ENCODE results near the gene CYFIP1.

Gene CYFIP1

DNA sequence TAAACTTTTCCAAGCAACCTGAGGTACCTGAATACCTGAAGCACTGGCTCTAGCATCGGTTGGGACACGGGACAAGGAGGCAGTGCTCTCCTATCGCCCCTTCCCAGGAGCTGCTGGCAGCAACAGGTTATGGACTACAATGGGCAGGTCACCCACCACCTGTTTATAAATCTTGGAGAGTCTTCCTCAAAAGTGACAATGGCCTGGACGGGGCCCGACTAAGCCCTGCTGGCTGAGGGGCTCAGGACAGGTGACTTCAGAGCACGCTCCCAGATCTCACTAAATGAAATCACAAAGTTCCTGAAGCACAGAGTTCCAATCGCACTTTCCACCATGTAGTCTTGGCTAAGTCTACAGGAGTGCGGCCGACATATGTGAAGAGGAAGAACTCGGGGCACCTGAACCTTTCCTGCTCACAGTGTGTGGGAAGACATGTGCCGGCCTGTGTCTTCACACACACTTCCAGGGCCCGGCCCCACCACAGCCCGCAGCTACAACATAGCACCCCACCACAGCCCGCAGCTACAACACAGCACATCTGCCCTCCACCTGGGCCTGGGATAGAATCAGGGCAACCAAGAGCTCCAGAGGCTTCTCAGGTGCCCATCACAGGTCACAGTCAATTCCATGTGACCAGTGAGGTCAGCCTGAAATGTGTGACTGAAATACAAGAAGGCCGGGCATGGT lies 12.9 kb downstream of the CYFIP1 start:
- DNase-seq: no peak

DNA sequence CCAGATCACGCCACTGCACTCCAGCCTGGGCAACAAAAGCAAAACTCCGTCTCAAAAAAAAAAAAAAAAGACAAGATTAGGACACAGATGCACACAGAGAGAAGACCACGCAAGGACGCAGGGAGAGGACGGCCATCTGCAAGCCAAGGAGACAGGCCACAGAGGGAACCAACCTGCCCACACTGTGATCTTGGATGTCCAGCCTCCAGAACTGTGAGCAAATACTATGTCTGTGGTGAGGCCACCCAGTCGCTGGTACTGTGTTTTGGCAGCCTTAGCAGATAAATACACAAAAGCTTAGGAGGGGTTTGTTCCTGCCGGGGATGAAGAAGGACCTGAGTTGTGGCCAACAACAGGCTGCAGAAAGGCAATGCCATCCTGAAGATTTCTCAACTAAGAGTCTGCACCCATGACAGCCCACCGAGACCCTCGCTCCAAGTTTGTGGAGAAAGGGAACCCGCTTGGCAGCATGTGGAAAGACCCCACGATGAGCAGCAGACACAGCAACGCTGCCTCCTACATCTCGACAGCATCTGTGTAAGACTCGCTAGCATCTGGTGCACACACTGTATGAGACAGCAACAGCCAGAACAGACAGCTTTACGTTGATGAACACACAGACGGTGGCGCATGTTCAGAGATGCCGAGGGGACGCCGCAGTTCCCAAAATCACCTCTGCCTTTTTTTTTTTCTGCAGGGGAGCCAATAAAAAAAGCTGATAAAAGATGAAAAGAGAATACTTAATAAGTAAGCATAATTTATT lies 13.7 kb downstream of the CYFIP1 start:
- DNase-seq: no peak

DNA sequence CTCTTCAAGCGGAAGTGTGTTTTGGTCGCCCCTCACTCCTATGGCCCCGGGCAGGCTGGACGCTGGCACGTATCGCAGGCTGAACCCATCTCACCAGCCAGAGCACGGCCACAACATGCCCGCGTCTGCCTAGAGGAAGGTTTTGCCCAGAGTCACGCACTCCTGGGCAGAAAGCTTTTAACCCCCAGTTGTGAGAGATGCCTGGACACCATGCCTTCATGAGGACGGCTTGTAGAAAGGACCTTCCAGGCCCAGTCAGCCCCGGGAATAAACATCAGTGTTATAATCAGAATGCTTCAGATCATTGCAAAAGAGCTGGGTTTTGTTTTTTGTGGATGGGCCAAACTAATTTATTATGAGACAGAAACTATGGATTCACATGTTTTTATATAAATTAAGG lies 16.5 kb downstream of the CYFIP1 start:
- DNase-seq: no peak

DNA sequence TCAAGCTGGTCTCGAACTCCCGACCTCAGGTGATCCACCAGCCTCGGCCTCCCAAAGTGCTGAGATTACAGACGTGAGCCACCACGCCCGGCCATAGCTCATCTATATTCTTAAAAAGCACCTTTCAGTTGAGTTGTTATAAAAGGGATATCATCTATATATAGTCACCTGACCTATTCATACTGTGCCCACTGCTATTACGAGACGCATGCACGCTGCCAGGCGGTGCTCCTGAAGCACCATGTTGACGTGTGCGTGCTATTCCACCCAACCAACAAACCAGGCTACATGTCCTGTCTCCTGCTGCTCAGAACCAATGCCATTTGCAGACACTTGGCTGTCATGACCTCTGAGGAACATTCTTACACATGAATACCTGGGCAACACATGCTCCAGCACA lies 17.6 kb downstream of the CYFIP1 start:
- no peak for DNase-seq

DNA sequence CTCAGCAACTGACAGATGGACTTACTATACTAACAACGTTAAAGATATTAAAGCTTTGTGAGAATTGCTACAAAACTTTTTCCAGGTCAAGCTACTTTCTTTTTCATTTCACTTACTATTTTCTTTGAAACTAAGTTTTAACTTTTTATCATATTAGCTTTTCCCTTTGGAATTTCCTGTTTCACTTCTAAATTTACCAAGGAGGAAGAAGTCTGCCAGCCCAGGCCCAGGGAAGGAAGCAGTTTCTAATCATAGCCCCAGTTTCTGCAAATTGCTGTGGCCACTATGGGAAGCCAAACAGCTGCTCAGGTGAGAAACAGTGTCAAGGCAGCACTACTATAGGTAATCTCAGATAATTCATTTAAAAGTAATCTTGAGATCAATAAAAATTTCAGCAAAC lies 18.4 kb downstream of the CYFIP1 start:
- DNase-seq: no peak

DNA sequence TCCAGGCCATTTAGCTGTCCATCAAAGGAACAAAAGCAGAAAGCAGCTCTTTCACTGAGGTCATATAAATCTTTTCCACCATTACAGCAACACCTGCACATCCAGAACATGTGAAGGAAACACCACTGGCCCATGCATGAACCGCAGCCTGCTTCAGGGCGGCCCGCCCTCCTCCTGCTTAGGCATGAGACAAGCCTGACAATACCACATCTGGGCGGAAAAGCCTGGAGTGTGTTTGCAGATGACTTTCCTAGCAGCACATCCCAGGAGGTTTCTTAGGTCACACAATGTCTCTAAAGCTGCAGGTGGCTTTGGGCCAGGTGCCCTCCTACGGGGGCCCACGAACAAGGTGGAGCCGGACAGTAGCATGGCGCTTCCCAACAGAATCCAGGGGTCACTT lies 19.6 kb downstream of the CYFIP1 start:
- no peak for DNase-seq

DNA sequence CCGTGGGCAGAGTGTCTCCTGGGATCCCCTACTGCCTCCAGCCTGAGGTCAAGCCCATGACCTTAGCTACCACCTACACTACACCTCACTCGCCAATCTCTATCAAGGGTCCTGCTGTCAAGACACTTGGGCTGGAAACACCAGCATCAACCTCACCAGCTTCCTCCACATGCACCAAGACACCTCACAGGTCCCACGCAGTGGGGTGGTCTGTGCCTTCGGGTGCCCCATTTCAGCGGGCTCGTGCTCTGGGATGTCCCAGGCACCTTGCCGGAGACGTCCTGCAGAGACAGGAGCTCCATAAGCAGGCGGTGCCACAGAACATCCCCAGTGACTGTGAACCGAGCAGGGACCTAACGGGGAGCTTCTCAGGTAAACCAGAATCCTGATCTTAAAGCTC lies 20.0 kb downstream of the CYFIP1 start:
- no peak for DNase-seq

DNA sequence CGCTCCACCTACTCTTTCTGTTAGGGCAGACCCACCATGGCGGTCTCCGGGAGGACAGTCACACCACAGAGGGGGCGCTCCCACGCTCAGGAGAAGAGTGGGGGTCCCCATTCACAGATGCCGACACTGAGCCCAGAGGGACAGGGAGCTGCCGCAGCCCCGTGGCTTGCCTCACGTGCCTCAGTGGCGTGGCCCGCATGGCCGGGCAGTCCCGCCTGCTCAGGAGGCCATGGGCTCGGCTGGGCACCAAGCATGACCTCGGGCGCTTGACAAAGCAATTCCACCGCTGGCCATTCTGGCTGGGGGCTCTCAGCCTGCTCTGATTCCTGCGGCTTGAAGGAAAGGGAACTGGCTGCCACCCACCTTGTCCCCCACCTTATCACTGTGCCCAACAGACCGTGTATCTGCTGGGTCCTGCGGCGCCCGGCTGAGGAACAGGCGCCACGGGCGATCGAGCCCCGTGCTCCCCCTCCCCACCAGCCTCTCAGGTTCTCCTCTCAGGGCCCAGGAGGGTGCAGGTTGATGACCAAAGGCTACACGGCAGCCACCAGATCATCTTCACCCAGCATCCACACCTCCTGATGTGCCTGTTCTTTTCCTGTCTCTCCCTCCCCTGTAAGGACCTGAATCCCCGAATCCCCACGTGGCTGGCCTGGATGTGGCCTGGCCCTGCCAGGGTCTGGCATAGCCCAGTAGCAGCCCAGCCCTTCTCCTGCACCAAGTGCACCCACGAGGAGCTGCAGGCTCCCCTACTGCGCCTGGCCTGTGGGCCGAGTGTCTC lies 20.7 kb downstream of the CYFIP1 start:
- DNase-seq: no peak

DNA sequence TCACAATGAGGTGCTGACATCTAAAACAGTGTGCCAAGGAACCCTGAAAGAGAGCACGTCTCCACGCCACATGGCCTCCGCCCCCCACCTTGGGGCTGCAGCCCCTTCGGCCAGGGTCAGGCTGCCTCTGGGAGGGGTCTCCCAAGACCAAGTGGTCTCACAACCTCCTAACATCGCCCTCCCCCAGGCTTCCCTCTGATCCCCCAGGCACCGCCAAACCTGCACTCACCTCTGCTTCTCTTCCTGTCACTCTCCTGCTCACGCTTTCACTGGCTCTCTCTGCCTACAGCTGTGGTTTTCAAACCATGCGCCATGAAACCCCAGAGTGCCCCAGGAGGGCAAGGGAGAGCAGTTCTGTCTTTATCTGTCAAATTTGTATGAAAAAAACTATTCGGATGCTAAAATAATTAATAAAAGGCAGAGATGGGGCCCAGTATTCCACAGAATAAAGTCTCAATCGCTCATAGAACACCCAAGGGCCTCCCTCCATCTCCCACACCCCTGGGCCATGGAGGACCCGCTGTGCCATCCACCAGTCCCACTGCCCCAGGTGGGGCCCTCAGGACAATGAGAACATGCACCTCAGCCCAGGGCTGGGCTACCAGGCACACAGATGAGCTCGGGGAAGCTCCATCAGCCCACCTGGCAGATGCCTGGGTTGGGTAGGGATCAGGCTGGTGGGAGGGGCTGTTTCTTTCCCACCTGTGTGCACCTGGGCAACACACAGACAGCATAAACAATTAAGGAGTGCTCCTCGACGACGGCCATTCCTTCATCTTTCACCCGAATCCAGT lies 21.5 kb downstream of the CYFIP1 start:
- DNase-seq: no peak

DNA sequence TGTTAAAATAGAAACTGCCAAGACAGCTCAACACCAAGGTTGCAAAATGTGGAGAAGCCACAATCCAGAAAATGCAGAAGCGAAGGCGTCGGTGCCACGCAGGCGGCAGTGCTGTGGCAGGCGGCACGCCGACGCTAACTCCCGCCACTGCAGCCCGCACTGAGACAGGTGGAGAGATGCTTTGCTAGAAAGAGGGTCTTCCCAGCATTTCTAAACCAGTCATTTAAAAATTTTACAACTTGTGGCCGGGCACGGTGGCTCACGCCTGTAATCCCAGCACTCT lies 23.2 kb downstream of the CYFIP1 start:
- DNase-seq: no peak

DNA sequence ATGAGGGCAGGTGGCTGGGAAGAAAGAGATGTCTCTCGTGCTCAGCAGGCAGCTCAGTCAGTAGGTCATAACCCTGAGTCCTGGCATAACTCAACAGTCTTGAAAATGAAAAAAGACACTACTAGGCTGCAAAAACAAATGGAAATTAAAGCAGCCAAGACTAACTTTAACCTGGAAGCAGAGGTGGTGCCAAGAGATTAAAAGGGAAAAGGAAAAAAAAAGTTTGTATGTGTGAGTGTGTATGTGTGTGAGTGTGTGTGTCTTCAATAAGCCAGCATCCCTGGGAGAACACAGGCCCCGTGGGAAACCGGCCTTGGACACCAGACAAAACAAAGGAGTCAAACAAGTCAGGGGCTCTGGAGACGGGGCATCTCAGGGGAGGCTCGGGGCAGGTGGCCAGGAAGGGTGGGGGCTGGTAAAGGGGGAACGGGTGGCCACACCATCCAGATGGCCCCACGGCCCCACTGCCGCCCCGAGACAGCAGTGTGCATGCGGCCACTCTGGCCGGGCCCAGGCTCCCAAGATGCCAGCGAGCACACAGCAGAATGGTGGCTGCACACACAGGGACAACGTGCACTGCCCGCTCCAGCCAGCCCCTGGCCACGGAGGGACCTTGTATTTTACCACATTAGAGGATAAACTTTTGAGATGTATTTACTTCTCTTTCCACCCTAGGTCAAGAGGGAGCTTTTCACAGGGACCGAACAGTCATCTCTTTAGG lies 23.8 kb downstream of the CYFIP1 start:
- no peak for DNase-seq

DNA sequence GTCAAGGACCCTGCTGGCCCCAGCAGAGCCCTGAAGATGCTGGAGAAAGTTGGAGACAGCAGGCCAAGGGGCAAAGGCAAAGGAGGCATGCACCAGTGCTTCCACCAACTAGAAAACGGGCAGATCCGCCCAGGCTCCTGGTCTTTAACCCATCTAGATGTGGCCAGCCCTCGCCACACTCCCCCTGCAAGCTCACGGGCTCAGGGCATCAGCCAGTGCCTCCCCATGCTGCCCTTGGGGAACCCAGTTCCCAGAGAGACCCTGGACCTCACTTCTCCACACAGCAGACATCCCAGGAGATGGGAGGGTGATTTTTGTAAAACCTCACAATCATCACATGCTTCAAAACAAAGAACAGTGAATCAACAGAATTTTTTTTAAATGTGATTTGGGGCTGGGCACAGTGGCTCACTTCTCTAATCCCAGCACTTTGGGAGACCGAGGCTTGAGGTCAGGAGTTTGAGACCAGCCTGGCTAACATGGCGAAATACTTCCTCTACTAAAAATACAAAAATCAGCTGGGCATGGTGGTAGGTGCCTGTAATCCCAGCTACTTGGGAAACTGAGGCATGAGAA lies 24.5 kb downstream of the CYFIP1 start:
- no peak for DNase-seq

DNA sequence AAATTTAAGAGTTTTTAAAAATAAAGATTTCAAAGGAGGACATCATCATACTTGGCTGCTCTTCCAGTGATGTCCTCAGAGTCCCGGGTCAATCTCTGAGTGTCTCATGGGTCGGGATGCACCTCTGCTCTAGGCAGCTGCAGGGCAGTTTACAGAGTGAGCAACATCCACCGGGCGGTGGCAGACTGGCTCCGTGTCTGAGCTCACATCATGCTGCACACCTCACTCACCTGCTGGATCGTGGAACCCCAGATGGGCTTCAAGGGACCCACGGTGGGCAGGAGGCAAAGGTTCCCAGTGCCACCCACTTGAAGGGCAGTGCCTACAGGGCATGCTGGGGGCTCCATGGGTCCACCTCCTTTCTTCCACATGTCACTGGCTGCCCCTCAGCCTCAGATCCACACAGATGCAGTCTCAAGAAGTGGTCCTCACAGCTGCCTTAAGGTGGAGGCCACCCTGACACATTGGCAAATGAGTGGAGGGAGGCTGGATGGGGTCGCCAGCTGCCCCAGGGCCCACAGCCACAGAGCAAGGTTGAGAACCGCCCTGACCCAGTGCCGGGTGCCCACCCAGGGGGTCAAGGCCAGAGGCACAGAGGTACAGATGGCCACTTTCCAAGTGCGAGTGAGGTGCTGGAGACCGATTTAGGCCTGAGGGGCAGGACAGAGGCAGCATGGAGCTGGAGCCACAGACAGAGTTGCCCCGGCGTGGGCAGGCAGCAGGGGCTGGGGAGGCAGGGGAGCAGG lies 25.2 kb downstream of the CYFIP1 start:
- no peak for DNase-seq

DNA sequence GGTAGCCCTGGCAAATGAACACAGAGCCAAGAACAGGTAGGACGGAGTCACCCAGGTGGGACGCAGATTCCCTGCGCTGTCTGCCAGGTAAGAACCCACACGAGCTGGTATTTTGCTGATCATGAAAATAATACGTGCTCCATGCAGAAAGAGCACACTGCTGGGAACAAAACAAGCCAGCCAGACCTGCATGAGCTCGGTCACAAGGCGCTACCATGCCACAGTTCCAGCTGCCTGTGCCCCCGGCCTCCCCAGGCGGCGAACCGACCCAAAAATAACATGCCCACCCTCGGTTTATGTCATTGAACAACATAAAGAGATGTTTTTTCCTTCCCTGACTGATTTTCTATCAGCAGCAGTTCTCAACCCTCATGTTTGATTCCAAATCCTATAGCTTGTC lies 25.8 kb downstream of the CYFIP1 start:
- DNase-seq: no peak

DNA sequence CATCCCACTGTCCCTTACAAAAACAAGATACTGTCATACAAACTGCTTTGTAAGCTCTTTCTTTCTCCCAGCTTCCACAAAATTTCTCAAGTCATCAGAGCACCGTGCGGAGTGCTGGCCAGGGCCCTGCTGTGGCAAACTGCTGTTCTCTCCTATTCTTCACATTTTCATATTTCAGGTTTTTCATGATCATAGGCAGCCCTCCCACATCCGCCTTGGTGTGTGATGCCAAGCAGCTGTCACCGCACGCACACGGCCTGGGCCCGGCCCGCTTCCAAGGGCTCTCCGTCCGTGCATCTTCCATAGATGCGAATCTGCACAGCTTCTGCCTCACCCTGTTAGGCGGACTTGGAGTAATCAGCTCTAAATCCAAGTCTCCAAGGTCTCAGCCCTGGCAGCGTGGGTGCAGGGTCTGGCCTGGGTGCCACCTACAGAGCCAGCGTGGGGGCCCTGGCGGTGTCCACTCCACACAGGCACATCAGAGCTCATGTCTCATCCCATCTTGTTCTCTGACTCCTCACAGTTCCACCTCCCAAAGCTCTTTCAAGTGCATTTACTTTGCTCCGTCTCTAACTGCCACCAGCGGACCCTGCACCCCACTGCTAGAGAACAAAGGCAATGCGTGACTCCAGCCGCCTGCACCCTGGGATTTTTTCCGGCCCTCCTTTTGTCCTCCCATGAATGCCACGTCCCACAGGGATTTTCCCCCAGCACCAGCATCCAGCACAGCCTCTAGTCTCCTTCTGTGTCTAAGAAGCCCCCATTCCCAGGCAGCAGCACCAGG lies 27.2 kb downstream of the CYFIP1 start:
- no peak for DNase-seq

DNA sequence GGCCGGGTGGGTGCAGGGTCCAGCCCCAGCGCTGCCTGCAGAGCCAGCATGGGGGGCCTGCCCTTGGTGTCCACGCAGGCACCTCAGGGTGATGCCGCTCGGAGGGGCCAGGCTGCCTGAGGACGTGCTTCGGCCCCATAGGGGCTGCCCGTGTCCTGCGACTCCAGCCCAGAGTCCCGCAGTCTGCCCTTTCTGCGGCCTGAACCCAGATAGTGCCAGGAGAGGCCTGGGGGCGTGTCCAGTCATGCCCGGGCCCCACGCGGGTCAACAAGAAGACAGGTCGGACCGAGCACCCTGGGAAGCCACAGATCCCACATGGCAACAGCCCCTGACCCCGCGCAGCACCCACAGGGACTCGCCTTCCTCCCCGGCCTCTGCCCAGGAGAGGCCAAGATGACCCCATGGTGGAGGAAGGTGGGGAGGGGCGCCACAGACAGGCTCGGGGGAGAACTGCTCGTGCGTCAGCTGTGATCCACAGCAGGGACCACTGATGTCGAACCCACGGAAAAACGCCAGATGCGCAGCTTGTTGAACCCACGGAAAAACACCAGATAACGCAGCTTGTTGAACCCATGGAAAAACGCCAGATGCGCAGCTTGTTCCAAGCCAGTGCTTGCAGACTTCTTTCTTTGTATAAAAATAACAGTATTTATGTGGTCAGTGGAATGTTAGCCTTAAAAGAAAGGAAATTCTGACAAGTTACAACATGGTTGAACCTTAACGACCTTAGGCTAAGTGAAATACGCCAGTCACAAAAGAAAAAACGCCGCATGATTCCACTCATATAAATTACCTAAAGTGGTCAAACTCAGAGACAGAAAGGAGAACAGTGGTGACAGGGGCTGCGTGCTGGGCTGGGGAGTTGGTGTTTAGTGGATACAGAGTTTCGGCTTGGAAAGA lies 28.5 kb downstream of the CYFIP1 start:
- DNase-seq: no peak

DNA sequence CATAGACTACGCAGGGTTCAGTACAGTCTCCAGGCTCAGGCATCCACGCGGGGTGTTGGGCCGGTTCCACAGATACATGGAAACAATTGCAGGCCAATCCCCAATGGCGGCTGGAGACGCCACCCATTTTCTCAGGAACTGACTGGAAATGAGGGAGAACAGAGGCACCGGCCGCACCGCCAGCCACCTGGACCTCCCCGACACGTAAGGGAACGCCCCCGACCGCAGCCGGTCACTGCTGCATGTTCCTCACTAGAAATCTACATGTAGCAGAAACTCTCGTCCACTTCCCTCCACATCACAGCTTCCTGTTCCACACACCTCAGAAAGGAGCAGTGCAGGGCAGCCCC lies 29.2 kb downstream of the CYFIP1 start:
- DNase-seq: no peak

DNA sequence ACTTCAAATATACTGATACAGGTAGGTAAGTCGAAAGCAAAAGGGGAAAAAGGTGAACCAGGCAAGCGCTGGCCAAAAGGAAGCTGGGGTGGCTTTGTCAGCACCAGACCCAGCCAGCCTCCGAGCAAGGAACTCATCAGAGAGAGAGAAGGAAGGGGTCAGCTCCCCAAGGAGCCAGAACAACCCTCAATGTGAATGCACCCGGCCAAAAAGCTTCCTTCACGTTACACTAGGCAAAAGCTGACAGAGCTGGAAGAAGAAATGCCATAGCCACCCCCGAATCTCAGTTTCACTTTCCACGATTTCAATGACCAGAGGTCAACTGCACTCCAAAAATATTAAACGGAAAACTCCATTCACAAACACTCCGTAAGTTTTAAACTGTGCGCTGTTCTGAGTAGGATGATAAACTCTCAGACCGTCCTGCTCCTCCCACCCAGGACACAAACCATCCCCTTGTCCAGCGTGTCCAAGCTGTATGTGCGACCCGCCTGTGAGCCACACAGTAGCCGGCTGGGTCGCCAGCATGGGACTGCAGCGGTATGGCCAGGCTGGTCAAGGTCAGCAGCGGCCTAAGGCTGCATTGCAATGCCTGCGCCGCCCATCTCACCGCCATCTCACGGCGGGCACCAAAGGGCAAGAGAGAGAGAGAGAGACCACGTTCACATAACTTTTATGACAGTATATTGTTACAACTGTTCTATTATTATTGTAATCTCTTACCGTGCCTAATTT lies 29.7 kb downstream of the CYFIP1 start:
- DNase-seq: no peak

DNA sequence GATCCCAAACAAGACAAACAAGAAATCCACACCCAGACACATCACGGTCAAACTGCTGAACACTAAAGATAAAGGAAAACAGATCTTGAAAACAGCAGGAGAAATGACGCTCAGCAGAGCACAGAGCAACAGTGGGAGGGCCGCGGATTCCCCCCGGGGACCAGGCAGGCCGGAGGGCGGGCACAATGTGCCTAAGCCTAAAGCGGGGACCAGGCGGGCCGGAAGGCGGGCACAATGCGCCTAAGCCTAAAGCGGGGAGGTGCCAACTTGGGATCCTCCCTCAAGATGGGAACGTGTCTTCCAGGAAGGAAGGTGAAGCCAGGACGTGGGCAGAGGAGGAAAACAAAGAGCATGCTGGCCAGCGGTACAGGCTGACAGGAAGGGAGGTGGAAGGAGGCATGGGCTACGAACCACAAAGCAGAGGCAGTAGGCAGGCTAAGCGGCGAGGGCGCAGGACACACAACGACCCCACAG lies 31.1 kb downstream of the CYFIP1 start:
- DNase-seq: no peak
